ENCODE data around the gene PAQR5.

GRCh38 chr15:69297642-69298353 is 914 bp upstream of the PAQR5 start:
- TF ChIP-seq USF1 (IDR thresholded peaks at IDR 0.05) (no peak), NFIC (IDR thresholded peaks at IDR 0.05) (no peak), RAD21 (IDR thresholded peaks at IDR 0.05; ENCODE audit: low read depth) (no peak), REST (IDR thresholded peaks at IDR 0.05; ENCODE audit: low read depth) (no peak), FOXM1 (IDR thresholded peaks at IDR 0.05; ENCODE audit: borderline replicate concordance, low read depth) (no peak), EGR1 (IDR thresholded peaks at IDR 0.05) (no peak), CREB1 (IDR thresholded peaks at IDR 0.05; ENCODE audit: low read depth) (no peak), EP300 (IDR thresholded peaks at IDR 0.05; ENCODE audit: borderline replicate concordance) (no peak), TAF1 (IDR thresholded peaks at IDR 0.05; ENCODE audit: low read depth) (no peak), MAX (IDR thresholded peaks at IDR 0.05) (no peak), TEAD4 (IDR thresholded peaks at IDR 0.05) (no peak), YY1 (IDR thresholded peaks at IDR 0.05; ENCODE audit: low read depth) (no peak), TCF12 (IDR thresholded peaks at IDR 0.05; ENCODE audit: low read depth) (no peak), CEBPB (IDR thresholded peaks at IDR 0.05) (no peak)
